A549 (cell line): ENCODE measurements around the gene ELOVL5. TPM values are rescaled to one million over a fixed set of nuclear protein-coding genes. Genes with fewer than 3 reads are reported as not detected.

Experiments
- ATAC-seq, 2 experiments: fragments of 200-7000 bp in 1 of 2; fragments of >200 bp in 1 of 2; cut with Nextera tagmentation in 1 of 2; cut with Tn5 transposase in 1 of 2; 3 replicates each; pipeline versions ENCODE4 v1.8.0 to v1.9.1; 2018 to 2020; ENCODE audit warnings: mild to moderate bottlenecking in 1 of 2, moderate library complexity in 1 of 2
- CTCF ChIA-PET: fragments of 300-600 bp; sonication (Branson Sonifier 250); formaldehyde crosslinking; extraction: SDS; loops from one replicate; lab custom pipeline; 2021; ENCODE audit warnings: antibody characterized with exemption, inconsistent platforms; lab: Yijun Ruan, JAX
- POLR2A ChIA-PET: fragments of 350-600 bp; formaldehyde crosslinking; extraction: SDS; loops from one replicate; lab custom pipeline; 2021; ENCODE audit warnings: antibody characterized with exemption, inconsistent platforms; lab: Yijun Ruan, JAX
- DNase-seq, 2 experiments: peaks; one replicate each; pipeline versions ENCODE4 v3.0.0 to v3.0.0-alpha.2; 2011 to 2016; ENCODE audit warnings: low read depth in 1 of 2, low spot score in 1 of 2
- FAIRE-seq: peaks from 2 replicates; lab custom pipeline; 2011; peaks lifted over from hg19 to GRCh38; lab: Jason Lieb, UNC
- H3K27ac ChIP-seq, 2 experiments: fragments of >200 bp; sonication (Bioruptor Twin); formaldehyde crosslinking; 3 replicates each; pipeline ENCODE4 v1.5.1; 2016 to 2017
- H3K4me1 ChIP-seq: fragments of >200 bp; sonication (Bioruptor Twin); formaldehyde crosslinking; 3 replicates; pipeline ENCODE4 v1.6.1; 2016
- H3K4me2 ChIP-seq: fragments of >200 bp; sonication (Bioruptor Twin); formaldehyde crosslinking; 3 replicates; pipeline ENCODE4 v1.6.1; 2016
- H3K4me3 ChIP-seq: fragments of >200 bp; sonication (Bioruptor Twin); formaldehyde crosslinking; 3 replicates; pipeline ENCODE4 v1.5.1; 2016
- H3K9me3 ChIP-seq: fragments of >200 bp; sonication (Bioruptor Twin); formaldehyde crosslinking; 3 replicates; pipeline ENCODE4 v1.6.1; 2016
- CBX2 ChIP-seq: fragments of 200-600 bp; sonication (generic); IDR thresholded peaks from 2 replicates; pipeline ENCODE4 v1.6.1; 2016; ENCODE audit warnings: low read depth, mild to moderate bottlenecking, borderline replicate concordance
- CBX8 ChIP-seq: fragments of 200-600 bp; sonication (generic); IDR thresholded peaks from 2 replicates; pipeline ENCODE4 v1.6.1; 2016
- CHD4 ChIP-seq: fragments of 200-600 bp; sonication (generic); IDR thresholded peaks from 2 replicates; pipeline ENCODE4 v1.6.1; 2016; ENCODE audit warnings: antibody characterized with exemption, mild to moderate bottlenecking, borderline replicate concordance
- CTCF ChIP-seq: fragments of >200 bp; sonication (Bioruptor Twin); formaldehyde crosslinking; IDR thresholded peaks from 3 replicates; pipeline ENCODE4 v1.5.1; 2016
- E2F6 ChIP-seq: IDR thresholded peaks from 2 replicates; pipeline ENCODE4 v1.6.1; 2012; ENCODE audit warnings: low read depth, borderline replicate concordance
- EHF ChIP-seq: fragments of 250-450 bp; sonication (Bioruptor Pico); IDR thresholded peaks from 2 replicates; pipeline ENCODE4 v1.5.0; 2020; ENCODE audit warnings: mild to moderate bottlenecking
- EP300 ChIP-seq, 2 experiments: fragments of >200 bp; sonication (Bioruptor Twin); formaldehyde crosslinking; IDR thresholded peaks; 2 replicates in 1 of 2; 3 replicates in 1 of 2; pipeline ENCODE4 v1.6.1; 2016 to 2017
- ESRRA ChIP-seq: fragments of 150-350 bp; IDR thresholded peaks from 2 replicates; pipeline ENCODE4 v1.6.1; 2014; ENCODE audit warnings: mild to moderate bottlenecking, low read length, borderline replicate concordance
- FOSB ChIP-seq: fragments of 250-450 bp; sonication (Bioruptor Pico); IDR thresholded peaks from 2 replicates; pipeline ENCODE4 v1.5.0; 2020; ENCODE audit warnings: mild to moderate bottlenecking, moderate library complexity
- FOSL2 ChIP-seq, 2 experiments: fragments of 450-650 bp in 1 of 2; fragments of >200 bp in 1 of 2; sonication (Bioruptor Twin) in 1 of 2; formaldehyde crosslinking; IDR thresholded peaks; 2 replicates each; pipeline versions ENCODE4 v1.5.0 to v1.6.1; 2016 to 2020; ENCODE audit warnings: mild to moderate bottlenecking in 1 of 2, moderate library complexity in 1 of 2
- GATA3 ChIP-seq: IDR thresholded peaks from 2 replicates; pipeline ENCODE4 v1.6.1; 2012; ENCODE audit warnings: borderline replicate concordance
- HDAC2 ChIP-seq: fragments of 200-600 bp; sonication (generic); IDR thresholded peaks from 2 replicates; pipeline ENCODE4 v1.6.1; 2016
- HES2 ChIP-seq: fragments of >200 bp; sonication (Bioruptor Twin); formaldehyde crosslinking; IDR thresholded peaks from 2 replicates; pipeline ENCODE4 v1.6.1; 2016
- HEYL ChIP-seq: fragments of 250-450 bp; sonication (Bioruptor Pico); IDR thresholded peaks from 2 replicates; pipeline ENCODE4 v1.8.0; 2021; ENCODE audit warnings: mild to moderate bottlenecking, moderate library complexity
- HOXB5 ChIP-seq: fragments of 250-450 bp; sonication (Bioruptor Pico); IDR thresholded peaks from 2 replicates; pipeline ENCODE4 v1.5.0; 2020; ENCODE audit warnings: mild to moderate bottlenecking, moderate library complexity
- JUN ChIP-seq, 2 experiments: fragments of >200 bp; sonication (Bioruptor Twin); formaldehyde crosslinking; IDR thresholded peaks; 2 replicates in 1 of 2; 3 replicates in 1 of 2; pipeline ENCODE4 v1.6.1; 2016 to 2017
- JUNB ChIP-seq: fragments of >200 bp; sonication (Bioruptor Twin); formaldehyde crosslinking; IDR thresholded peaks from 2 replicates; pipeline ENCODE4 v1.6.1; 2016
- KDM5A ChIP-seq: fragments of 200-600 bp; sonication (generic); IDR thresholded peaks from 2 replicates; pipeline ENCODE4 v1.6.1; 2016; ENCODE audit warnings: antibody characterized with exemption, mild to moderate bottlenecking
- MAFK ChIP-seq: fragments of 450-650 bp; IDR thresholded peaks from 2 replicates; pipeline ENCODE4 v1.6.1; 2014; ENCODE audit not compliant: partially characterized antibody
- MAX ChIP-seq: IDR thresholded peaks from 2 replicates; pipeline ENCODE4 v1.6.1; 2012
- MAZ ChIP-seq: fragments of 150-350 bp; IDR thresholded peaks from 2 replicates; pipeline ENCODE4 v1.6.1; 2014; ENCODE audit warnings: antibody characterized with exemption, low read depth, low read length, borderline replicate concordance
- NPAS2 ChIP-seq: fragments of 250-450 bp; sonication (Bioruptor Pico); IDR thresholded peaks from 2 replicates; pipeline ENCODE4 v1.8.0; 2022; ENCODE audit warnings: mild to moderate bottlenecking, moderate library complexity, borderline replicate concordance
- PHF8 ChIP-seq: fragments of 200-600 bp; sonication (generic); IDR thresholded peaks from 2 replicates; pipeline ENCODE4 v1.6.1; 2016; ENCODE audit warnings: low read depth, mild to moderate bottlenecking, antibody characterized with exemption, moderate library complexity, borderline replicate concordance
- POLR2AphosphoS2 ChIP-seq: conservative IDR thresholded peaks from 2 replicates; pipeline ENCODE4 v1.6.1; 2012; ENCODE audit warnings: low read length, improper control_type of control experiment, inconsistent platforms
- RARB ChIP-seq: fragments of 250-450 bp; sonication (Bioruptor Pico); IDR thresholded peaks from 2 replicates; pipeline ENCODE4 v1.8.0; 2021; ENCODE audit warnings: mild to moderate bottlenecking, moderate library complexity
- RCOR1 ChIP-seq: fragments of 150-350 bp; IDR thresholded peaks from 2 replicates; pipeline ENCODE4 v1.6.1; 2014; ENCODE audit warnings: antibody characterized with exemption, low read length, low read depth
- RNF2 ChIP-seq: fragments of 200-600 bp; sonication (generic); IDR thresholded peaks from 2 replicates; pipeline ENCODE4 v1.6.1; 2016; ENCODE audit warnings: low read depth, mild to moderate bottlenecking, antibody characterized with exemption, moderate library complexity, borderline replicate concordance
- SMC3 ChIP-seq: fragments of >200 bp; sonication (Bioruptor Twin); formaldehyde crosslinking; IDR thresholded peaks from 3 replicates; pipeline ENCODE4 v1.6.1; 2018; ENCODE audit warnings: inconsistent platforms
- TFCP2L1 ChIP-seq: fragments of 250-450 bp; sonication (Bioruptor Pico); IDR thresholded peaks from 2 replicates; pipeline ENCODE4 v1.5.0; 2021; ENCODE audit warnings: mild to moderate bottlenecking
- ZC3H11A ChIP-seq: fragments of 450-650 bp; IDR thresholded peaks from 2 replicates; pipeline ENCODE4 v1.6.1; 2014; ENCODE audit warnings: antibody characterized with exemption, mild to moderate bottlenecking
- ZNF302 ChIP-seq: fragments of 250-450 bp; sonication (Bioruptor Pico); IDR thresholded peaks from 2 replicates; pipeline ENCODE4 v1.9.0; 2021; ENCODE audit warnings: inconsistent platforms, mild to moderate bottlenecking, moderate library complexity
- ZSCAN20 ChIP-seq: fragments of 250-450 bp; sonication (Bioruptor Pico); IDR thresholded peaks from 2 replicates; pipeline ENCODE4 v1.8.0; 2022; ENCODE audit warnings: mild to moderate bottlenecking, moderate library complexity
- WGBS: methylation state at CpG from one replicate; pipeline ENCODE4 v1.1.6; 2017; ENCODE audit errors: missing lambda C conversion rate; 5-methylcytosine and 5-hydroxymethylcytosine counted together
- polyA plus RNA-seq, 4 experiments: library from polyadenylated mRNA; depleted of rRNA in 3 of 4; stranded (reverse); fragments of >200 nt; fragmentation: RNase III in 1 of 4; extraction: RNeasy Plus Mini Kit Qiagen cat#74134 plus additional on column Dnase treatment in 1 of 4; gene quantifications; 2 replicates in 3 of 4; 3 replicates in 1 of 4; pipeline ENCODE4 v1.2.3, GENCODE V29; 2011 to 2017

ELOVL5 gene
- polyA plus RNA-seq, 2 of the 4 experiments (the other 2 are of a cell fraction): 90.9 to 95.4 TPM

- TF ChIP-seq NPAS2 (CRISPR knock-in tag) (no peak), HEYL (CRISPR knock-in tag) (no peak), KDM5A (no peak), MAX (no peak), CBX2 (no peak), FOSB (CRISPR knock-in tag) (no peak), ZC3H11A (no peak), CBX8 (no peak), HOXB5 (CRISPR knock-in tag) (no peak), ZNF302 (no peak), CHD4 (no peak), MAFK (no peak), CTCF (no peak), RNF2 (no peak), MAZ (no peak), POLR2AphosphoS2 (no peak), HES2 (no peak), PHF8 (no peak), EP300 (IDR thresholded peaks at IDR 0.05) (no peak), HDAC2 (no peak)
- Histone ChIP-seq H3K9me3 (no peaks in the 10 kb centered on the region), H3K4me2 (peak overlapping the region; percentile 84), H3K27ac (peak overlapping the region; percentile 82 to 93), H3K4me1 (peaks cover 56% of the 10 kb centered on the region), H3K4me3 (no peak overlapping the region)
- ChIA-PET CTCF (interaction anchor here (1.0 to 1.6 kb wide), 3 partner anchors 10 to 84 kb away, joined by 3 read pairs; no protein-coding TSS in a partner anchor), POLR2A (interaction anchor here (0.6 to 1.3 kb wide), 2 partner anchors 21 to 33 kb away, joined by 7 to 9 read pairs; no protein-coding TSS in a partner anchor)
- DNase-seq (no peak), FAIRE-seq (no peak), ATAC-seq (peak; percentile 52 to 63; a peak in 5 of 6 replicates)
Observed at GRCh38 chr6:53327017-53327395, 21.7 kb downstream of the ELOVL5 start.

GRCh38 chr6:53326372-53327016 lies 22.3 kb downstream of the ELOVL5 start:
- POLR2A ChIA-PET: interaction anchor here (0.6 to 1.3 kb wide), 2 partner anchors 21 to 33 kb away, joined by 7 to 9 read pairs; no protein-coding TSS in a partner anchor
- Histone ChIP-seq H3K4me1 (peaks cover 61% of the 10 kb centered on the region), H3K4me2 (peak overlapping the region; percentile 84), H3K4me3 (no peak overlapping the region), H3K27ac (peak overlapping the region; percentile 82 to 93), H3K9me3 (no peaks in the 10 kb centered on the region)
- FAIRE-seq: no peak
- CTCF ChIA-PET: interaction anchor here (1.0 to 1.6 kb wide), 3 partner anchors 10 to 84 kb away, joined by 3 read pairs; no protein-coding TSS in a partner anchor
- WGBS: 4% methylated on average over 10 of the region's 11 CpGs
- peak; percentile 89 to 92 for ATAC-seq
- DNase-seq: peak; percentile 52 to 76
- TF ChIP-seq RARB (CRISPR knock-in tag): no peak
- TF ChIP-seq ZSCAN20: no peak
- TF ChIP-seq E2F6: no peak
- TF ChIP-seq CTCF: no peak
- no peak for TF ChIP-seq FOSB (CRISPR knock-in tag)
- TF ChIP-seq SMC3: 0 out of 3 replicates have a peak, but pooled peaks have one; percentile 12
- peak; percentile 75 for TF ChIP-seq MAX
- no peak for TF ChIP-seq RCOR1
- TF ChIP-seq JUN (IDR thresholded peaks at IDR 0.05): peak in 1 of 2 experiments; percentile 49; a peak in 1 of 5 replicates
- peak; percentile 69 for TF ChIP-seq MAFK
- peak; percentile 39; the same call in 1 of the 2 replicates for TF ChIP-seq FOSL2 (IDR thresholded peaks at IDR 0.05)
- TF ChIP-seq FOSL2 (CRISPR knock-in tag; IDR thresholded peaks at IDR 0.05): peak; percentile 80
- TF ChIP-seq ESRRA: no peak
- TF ChIP-seq HOXB5 (CRISPR knock-in tag): no peak
- peak; percentile 55 for TF ChIP-seq JUNB
- TF ChIP-seq RNF2: no peak
- peak; percentile 48; the same call in 1 of the 2 replicates for TF ChIP-seq GATA3
- TF ChIP-seq TFCP2L1 (CRISPR knock-in tag): no peak
- no peak for TF ChIP-seq EHF
